Jurkat, Clone E6-1 (cell line): ENCODE results near the gene KLF16.

Experiments used
- DNase-seq: peaks from one replicate; pipeline ENCODE4 v3.0.0-alpha.2; 2011; ENCODE audit warnings: low read depth, low spot score
- H3K4me3 ChIP-seq: 2 replicates; pipeline ENCODE4 v1.5.1; 2011; ENCODE audit warnings: mild to moderate bottlenecking, low read length, control low read depth, moderate library complexity

The KLF16 gene

DNA sequence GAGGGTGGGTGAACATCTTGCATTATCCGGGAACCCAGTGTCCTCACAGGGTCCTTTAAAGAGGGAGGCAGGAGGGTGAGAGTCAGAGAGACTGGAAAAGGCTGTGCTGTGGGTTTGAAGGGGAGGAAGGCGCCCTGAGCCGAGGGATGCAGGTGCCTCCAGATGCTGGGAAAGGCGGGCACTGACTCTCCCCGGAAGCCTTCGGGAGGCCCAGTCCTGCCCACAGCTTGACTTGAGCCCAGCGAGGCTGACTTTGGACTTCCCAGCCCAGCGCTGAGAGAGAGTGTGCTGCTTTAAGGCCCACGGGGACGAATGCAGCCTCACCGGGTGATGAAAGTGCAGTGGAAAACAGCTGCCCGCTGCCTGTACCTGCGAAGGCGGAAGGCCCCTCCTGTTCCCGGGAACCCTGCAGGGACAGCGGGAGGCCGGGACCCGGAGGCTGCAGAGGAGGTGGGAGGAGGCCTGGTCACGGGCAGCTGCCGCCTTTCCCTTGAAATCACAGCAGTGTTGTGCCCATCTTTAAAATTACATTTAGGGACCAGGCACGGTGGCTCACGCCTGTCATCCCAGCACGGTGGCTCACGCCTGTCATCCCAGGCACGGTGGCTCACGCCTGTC is 31.2 kb downstream of the KLF16 start:
- no peak overlapping the region for H3K4me3 ChIP-seq
- DNase-seq: no peak

DNA sequence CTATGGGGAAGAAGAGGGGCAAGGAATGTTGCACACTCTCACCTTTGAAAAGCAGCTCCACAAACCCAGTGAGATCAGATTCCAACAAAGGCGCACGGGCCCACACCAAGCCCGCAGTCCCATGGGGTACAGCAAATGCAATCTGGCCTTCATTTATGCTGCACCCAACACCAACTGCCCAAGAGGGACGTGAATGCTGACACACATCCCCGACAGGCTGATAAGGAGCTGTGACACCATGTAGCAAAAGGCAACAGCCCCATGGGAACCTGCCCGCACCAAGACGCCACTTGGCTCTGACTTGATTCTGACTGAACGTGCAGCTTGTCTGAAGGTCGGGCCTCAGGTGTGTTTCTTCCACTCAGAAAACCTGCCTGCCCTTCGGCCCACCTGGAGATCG is 32.4 kb downstream of the KLF16 start:
- no peak for DNase-seq
- H3K4me3 ChIP-seq: no peak overlapping the region

DNA sequence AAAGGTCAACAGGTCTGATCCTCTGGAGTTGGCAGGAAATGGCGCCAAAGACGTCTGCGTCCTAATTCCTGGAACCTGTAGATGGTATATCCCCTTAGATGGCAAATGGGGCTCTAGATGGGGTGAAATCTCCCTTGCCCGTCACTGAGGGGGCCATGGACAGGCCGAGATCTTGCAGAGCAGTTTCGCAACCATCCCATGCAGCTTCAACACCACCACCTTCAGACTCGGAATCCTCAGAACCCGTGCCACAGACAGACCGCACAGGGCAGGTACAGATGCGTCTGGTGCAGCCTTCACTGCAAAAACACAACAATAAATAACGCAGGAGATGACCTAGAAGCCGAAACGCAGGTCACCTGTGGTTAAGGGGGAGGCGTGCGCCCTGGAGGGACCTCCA is 32.8 kb downstream of the KLF16 start:
- H3K4me3 ChIP-seq: no peak overlapping the region
- no peak for DNase-seq

GRCh38 chr19:1829958-1830357 is 33.4 kb downstream of the KLF16 start:
- H3K4me3 ChIP-seq: no peak overlapping the region
- no peak for DNase-seq

DNA sequence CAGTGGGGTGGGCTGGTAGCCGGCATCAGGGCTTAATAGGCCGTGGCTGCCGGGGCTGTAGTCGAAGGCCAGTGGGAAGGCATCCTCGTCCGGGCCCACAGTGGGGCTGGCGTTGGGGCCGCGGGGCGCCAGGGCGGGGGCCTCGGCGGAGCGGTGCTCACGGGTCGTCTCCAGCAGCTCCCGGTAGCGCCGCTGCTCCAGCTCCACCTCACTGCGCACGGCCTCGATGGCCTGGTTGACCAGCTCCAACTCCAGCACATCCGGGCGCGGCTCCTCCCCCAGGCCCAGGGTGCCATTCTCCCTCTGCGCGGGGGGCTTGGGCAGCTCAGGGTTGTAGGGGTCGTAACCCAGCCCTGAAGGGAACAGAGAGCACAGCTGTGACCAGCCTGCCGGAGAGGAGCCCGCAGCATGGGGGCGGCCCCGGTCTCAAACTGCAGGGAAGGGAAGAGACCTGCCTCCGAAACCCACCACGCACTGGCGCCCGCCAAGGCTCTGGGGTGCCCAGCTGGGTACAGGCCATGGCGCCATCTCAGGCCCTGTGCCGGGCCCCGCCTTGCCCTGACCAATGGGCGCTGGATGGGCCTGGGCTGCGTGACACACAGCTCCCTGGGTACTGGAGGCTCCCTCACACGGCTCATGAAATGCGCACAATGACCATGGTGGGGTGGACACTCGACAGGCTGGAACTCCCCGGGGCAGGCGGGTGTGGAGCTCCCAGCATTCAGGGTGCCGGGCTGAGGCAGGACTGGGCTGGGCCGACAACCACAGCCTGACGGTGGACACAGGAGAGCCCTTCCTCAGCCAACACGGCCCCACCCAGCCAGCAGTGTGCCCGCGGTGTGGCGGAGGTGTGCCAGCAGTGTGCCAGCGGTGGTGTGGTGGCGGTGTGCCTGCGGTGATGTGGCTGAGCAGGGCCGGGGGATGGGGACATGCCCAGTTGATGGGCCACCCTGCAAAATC is 34.8 kb downstream of the KLF16 start:
- DNase-seq: no peak
- H3K4me3 ChIP-seq: no peak overlapping the region

- no peak for DNase-seq
- no peak overlapping the region for H3K4me3 ChIP-seq
Measured at GRCh38 chr19:1827566-1828278, 35.7 kb downstream of the KLF16 start.

GRCh38 chr19:1826557-1827521 is 36.5 kb downstream of the KLF16 start:
- H3K4me3 ChIP-seq: no peak overlapping the region
- no peak for DNase-seq

DNA sequence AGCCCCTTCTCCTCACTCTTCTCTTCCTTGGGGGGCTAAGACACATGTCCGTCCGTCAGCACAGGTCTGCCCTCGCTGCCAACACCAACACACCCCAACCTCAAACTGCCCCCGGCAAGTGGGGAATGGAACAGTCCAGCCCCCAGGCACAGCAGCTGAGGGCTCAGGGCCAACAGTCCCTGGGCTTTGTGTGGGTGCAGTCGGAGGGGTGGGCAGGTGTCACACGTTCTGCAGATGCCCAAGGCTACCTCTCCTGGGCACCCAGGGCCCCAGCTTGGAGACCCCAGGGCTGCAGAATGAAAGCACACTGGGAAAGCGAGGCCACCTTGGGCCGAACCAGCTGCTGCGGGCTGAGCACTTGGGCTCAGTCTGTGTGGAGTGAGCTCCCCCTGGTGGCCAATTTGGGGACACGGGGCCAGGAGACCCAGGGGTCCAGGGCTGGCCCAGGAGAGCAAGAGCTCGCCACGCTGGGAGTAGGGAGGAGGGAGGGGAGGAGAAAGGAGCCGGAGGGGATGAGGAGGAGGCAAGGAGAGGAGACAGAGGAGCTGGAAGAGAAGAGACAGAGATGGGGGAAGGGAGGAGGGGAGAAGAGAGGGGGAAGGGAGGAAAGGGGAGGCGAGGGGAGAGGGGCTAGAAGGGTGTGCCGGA is 37.3 kb downstream of the KLF16 start:
- H3K4me3 ChIP-seq: no peak overlapping the region
- peak; percentile 32 for DNase-seq

DNA sequence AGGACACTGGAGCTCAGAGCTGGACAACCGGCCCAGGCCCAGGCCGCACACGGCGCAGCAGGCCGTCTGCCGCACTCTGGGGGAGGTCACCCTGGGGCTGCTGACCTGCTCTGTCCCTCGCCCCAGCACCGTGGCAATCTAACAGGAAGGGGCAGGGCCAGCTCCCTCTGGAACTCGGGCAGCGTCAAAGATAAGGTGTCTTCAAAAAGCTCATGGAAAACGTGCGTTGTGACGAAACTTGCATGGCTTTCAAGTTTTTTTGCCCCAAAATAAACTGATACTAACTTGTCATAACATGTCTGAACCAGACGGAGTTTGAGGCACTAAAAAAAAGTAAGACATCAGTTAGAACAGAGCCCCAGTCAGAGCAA is 39.1 kb downstream of the KLF16 start:
- H3K4me3 ChIP-seq: no peak overlapping the region
- DNase-seq: no peak

- H3K4me3 ChIP-seq: no peak overlapping the region
- DNase-seq: no peak
Measured at GRCh38 chr19:1823539-1824251, 39.7 kb downstream of the KLF16 start.

DNA sequence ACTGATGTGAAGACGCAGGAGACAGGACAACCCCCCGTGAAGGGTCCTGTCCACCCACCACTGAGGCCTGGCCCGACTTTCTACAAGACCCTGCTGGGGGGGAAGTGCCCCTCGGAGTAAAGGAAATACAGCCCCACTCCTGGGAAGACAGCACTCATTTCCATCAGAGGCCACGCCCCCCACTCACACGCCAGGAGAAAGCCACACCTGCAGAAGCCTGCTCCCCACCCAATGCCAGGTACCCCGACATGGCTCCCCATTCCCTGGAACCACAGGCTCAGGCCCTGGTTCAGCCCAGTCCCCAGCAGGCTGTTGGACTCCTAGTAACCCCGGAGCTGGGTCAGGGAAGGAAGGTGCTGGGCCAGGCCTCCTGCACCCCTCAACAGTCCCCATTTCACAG is 40.4 kb downstream of the KLF16 start:
- no peak overlapping the region for H3K4me3 ChIP-seq
- no peak for DNase-seq

DNA sequence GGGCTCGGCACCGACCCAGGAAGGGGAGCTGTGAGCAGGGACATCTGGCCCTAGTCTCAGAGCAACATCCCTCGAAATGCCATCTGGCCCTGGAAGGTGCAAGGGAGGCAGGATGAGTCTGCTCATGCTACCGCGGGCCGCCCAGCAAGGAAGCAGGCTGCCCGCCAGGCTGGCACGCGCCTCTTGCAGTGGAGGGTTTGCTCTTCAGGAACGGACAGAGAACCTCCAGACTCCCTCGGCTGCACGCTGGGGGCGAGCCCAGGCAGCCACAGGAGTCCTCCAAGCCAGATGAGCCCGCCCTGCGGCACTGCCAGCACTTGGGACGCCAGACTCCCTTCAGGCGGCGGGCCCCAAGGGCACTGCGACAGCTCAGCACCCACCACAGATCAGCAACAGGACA is 41.2 kb downstream of the KLF16 start:
- no peak for DNase-seq
- no peak overlapping the region for H3K4me3 ChIP-seq

- no peak overlapping the region for H3K4me3 ChIP-seq
- no peak for DNase-seq
Measured at GRCh38 chr19:1819341-1820255, 43.8 kb downstream of the KLF16 start.

DNA sequence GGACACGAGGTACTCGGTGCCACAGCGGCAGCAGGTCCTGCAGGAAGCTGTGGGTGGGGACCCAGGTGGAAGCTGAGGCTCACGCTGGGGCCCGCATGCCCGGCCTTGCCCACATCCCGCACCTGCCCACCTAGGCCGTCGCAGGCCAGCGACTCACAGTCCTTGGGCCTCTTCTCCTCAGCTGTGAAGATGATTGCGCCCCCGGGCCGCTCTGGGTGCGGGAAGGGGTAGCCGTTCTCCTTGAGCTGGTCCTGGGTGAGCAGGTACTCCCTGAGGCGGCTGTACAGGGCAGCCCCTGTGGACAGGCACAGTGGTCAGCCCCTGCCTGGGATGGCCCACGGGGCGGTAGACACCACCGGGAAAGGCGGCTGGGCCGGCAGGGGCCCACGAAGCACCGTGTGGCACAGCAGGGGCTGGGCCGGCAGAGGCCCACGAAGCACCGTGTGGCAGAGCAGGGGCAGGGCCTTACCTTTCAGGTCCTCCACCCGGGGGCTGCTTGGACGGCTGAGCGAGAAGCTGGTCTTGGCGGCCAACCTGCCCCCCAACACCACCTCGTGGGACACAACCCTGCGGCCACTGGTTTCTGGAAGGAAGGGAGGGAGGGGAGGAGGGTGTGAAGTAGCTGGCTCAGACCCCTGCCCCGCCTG is 44.7 kb downstream of the KLF16 start:
- no peak for DNase-seq
- H3K4me3 ChIP-seq: no peak overlapping the region

DNA sequence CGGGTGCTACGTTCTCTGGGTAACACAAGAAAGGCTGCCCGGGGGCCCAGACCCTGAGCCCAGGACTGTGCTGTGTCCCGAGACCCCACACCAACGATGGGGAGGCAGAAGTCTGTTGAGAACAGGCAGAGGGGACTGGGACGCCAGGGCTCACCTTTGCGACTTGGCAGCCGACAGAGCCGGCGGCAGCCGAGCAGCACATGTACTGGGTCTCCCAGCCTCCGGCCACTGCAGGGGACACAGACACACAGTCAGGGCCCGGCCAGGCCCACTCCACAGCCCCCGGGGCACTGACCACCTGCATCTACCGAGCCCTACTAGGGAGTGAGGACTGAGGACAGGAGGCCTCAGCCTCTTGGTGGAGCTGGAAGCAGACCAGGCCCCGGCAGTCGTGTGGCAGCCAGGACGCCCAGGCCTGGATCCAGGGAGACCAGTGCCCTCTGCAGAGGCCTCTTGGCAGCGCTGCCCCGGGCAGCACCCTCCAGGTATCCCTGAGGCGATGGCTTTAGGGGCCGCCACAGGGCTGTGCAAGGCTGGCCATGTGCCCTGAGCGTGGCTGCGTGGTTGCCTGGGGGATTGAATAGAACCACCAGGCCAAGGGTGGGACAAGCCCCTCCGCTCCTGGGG is 45.7 kb downstream of the KLF16 start:
- no peak overlapping the region for H3K4me3 ChIP-seq
- DNase-seq: no peak
